G401.6 (cell line): ENCODE results near the gene SSX7.
"Not testable (repeated sequence)": the region's sequence is repeated elsewhere in the genome, so short reads cannot be mapped to it uniquely, and the experiment has no call there.

Experiments
- FAIRE-seq: peaks from 2 replicates; lab custom pipeline; 2012; peaks lifted over from hg19 to GRCh38; lab: Jason Lieb, UNC

The SSX7 gene

GRCh38 chrX:52654800-52655199 lies at the start of gene SSX7:
SSX7 (minus strand) TSS chrX:52654900; CDS start chrX:52653472, 1,428 bp downstream.
- not testable (repeated sequence) for FAIRE-seq

GRCh38 chrX:52692034-52692433 lies 37.3 kb upstream of the SSX7 start:
- FAIRE-seq, result not testable (repeated sequence)

- FAIRE-seq, result not testable (repeated sequence)
Observed at GRCh38 chrX:52662218-52662617, 7.5 kb upstream of the SSX7 start.

GRCh38 chrX:52655475-52655874 lies 775 bp upstream of the SSX7 start:
- not testable (repeated sequence) for FAIRE-seq

- FAIRE-seq, result not testable (repeated sequence)
Observed at GRCh38 chrX:52650676-52651075, 4.0 kb downstream of the SSX7 start.

- not testable (repeated sequence) for FAIRE-seq
Observed at GRCh38 chrX:52648956-52649355, 5.7 kb downstream of the SSX7 start.

- FAIRE-seq, result not testable (repeated sequence)
Observed at GRCh38 chrX:52628483-52628882, 26.2 kb downstream of the SSX7 start.

- FAIRE-seq, result not testable (repeated sequence)
Observed at GRCh38 chrX:52620661-52621060, 34.0 kb downstream of the SSX7 start.

GRCh38 chrX:52608961-52609360 lies 45.7 kb downstream of the SSX7 start:
- FAIRE-seq, result no peak

GRCh38 chrX:52603151-52603550 lies 51.5 kb downstream of the SSX7 start:
- FAIRE-seq, result not testable (repeated sequence)

GRCh38 chrX:52598886-52599285 lies 55.8 kb downstream of the SSX7 start:
- no peak for FAIRE-seq

GRCh38 chrX:52594658-52595057 lies 60.0 kb downstream of the SSX7 start:
- FAIRE-seq, result no peak
